DND-41 (cell line): Measurements from ENCODE around the gene KLF6.

ENCODE experiments used
- EZH2 ChIP-seq: IDR thresholded peaks from 3 replicates; pipeline ENCODE4 v1.6.1; 2012; ENCODE audit warnings: borderline replicate concordance, low read depth, mild to moderate bottlenecking, moderate library complexity, low read length, inconsistent platforms; ENCODE audit not compliant: severe bottlenecking
- TF ChIP-seq, protein P1 (sequence below): IDR thresholded peaks from 2 replicates; pipeline ENCODE4 v1.5.1; 2012; ENCODE audit warnings: borderline replicate concordance, low read length, moderate library complexity, mild to moderate bottlenecking; ENCODE audit not compliant: poor library complexity, severe bottlenecking; ENCODE audit errors: extremely low read depth

GRCh38 chr10:3761021-3761686, 23.9 kb downstream of the KLF6 start:
- TF ChIP-seq, protein P1, sequence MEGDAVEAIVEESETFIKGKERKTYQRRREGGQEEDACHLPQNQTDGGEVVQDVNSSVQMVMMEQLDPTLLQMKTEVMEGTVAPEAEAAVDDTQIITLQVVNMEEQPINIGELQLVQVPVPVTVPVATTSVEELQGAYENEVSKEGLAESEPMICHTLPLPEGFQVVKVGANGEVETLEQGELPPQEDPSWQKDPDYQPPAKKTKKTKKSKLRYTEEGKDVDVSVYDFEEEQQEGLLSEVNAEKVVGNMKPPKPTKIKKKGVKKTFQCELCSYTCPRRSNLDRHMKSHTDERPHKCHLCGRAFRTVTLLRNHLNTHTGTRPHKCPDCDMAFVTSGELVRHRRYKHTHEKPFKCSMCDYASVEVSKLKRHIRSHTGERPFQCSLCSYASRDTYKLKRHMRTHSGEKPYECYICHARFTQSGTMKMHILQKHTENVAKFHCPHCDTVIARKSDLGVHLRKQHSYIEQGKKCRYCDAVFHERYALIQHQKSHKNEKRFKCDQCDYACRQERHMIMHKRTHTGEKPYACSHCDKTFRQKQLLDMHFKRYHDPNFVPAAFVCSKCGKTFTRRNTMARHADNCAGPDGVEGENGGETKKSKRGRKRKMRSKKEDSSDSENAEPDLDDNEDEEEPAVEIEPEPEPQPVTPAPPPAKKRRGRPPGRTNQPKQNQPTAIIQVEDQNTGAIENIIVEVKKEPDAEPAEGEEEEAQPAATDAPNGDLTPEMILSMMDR: no peak
- no peak for TF ChIP-seq EZH2
